DOHH2 (cell line): Measurements from ENCODE around the gene RACGAP1.
A peak's percentile ranks its signal among the peaks of the same experiment; 100 is the strongest.

Experiments used
- H3F3A ChIP-seq: fragments of 200-600 bp; sonication (generic), shearing (Covaris generic); 2 replicates; pipeline ENCODE4 v1.6.0; 2016; ENCODE audit warnings: antibody characterized with exemption, mild to moderate bottlenecking; ENCODE audit not compliant: control insufficient read depth, insufficient read depth
- H3K27ac ChIP-seq: fragments of 200-600 bp; sonication (generic); 2 replicates; pipeline ENCODE4 v1.5.1; 2014; ENCODE audit warnings: low read depth, mild to moderate bottlenecking, low read length, moderate library complexity
- H3K27me3 ChIP-seq: fragments of 200-600 bp; sonication (generic); 2 replicates; pipeline ENCODE4 v1.6.1; 2014; ENCODE audit warnings: mild to moderate bottlenecking, low read length, mixed read lengths; ENCODE audit not compliant: control insufficient read depth
- H3K36me3 ChIP-seq: fragments of 200-600 bp; sonication (generic); 2 replicates; pipeline ENCODE4 v1.6.1; 2014; ENCODE audit warnings: mild to moderate bottlenecking, low read length, moderate library complexity, mixed read lengths; ENCODE audit not compliant: control insufficient read depth
- H3K4me1 ChIP-seq: fragments of 200-600 bp; sonication (generic); 2 replicates; pipeline ENCODE4 v1.6.1; 2014; ENCODE audit warnings: mild to moderate bottlenecking, low read length, mixed read lengths; ENCODE audit not compliant: control insufficient read depth
- H3K4me2 ChIP-seq: fragments of 200-600 bp; sonication (generic); 2 replicates; pipeline ENCODE4 v1.6.0; 2014; ENCODE audit warnings: mild to moderate bottlenecking, low read length, moderate library complexity
- H3K4me3 ChIP-seq: fragments of 200-600 bp; sonication (generic); 2 replicates; pipeline ENCODE4 v1.5.1; 2014; ENCODE audit warnings: mild to moderate bottlenecking, low read length, mixed read lengths
- H3K79me2 ChIP-seq: fragments of 200-600 bp; sonication (generic); 2 replicates; pipeline ENCODE4 v1.6.1; 2014; ENCODE audit warnings: mild to moderate bottlenecking, low read length, mixed read lengths; ENCODE audit not compliant: control insufficient read depth
- H3K9me2 ChIP-seq: fragments of 200-600 bp; sonication (generic); replicated peaks from 2 replicates; pipeline ENCODE4 v1.6.1; 2014; ENCODE audit warnings: mild to moderate bottlenecking, low read length, mixed read lengths; ENCODE audit not compliant: control insufficient read depth
- H3K9me3 ChIP-seq: fragments of 200-600 bp; sonication (generic); 2 replicates; pipeline ENCODE4 v1.6.1; 2014; ENCODE audit warnings: antibody characterized with exemption, low read length, mixed read lengths; ENCODE audit not compliant: control insufficient read depth, insufficient read depth
- H4K20me1 ChIP-seq: fragments of 200-600 bp; sonication (generic); 2 replicates; pipeline ENCODE4 v1.6.0; 2014; ENCODE audit warnings: low read depth, mild to moderate bottlenecking, antibody characterized with exemption, low read length, moderate library complexity; ENCODE audit not compliant: control insufficient read depth, insufficient read depth
- EZH2phosphoT487 ChIP-seq: fragments of 200-600 bp; sonication (generic); IDR thresholded peaks from 2 replicates; pipeline ENCODE4 v1.6.1; 2017; ENCODE audit warnings: borderline replicate concordance, mild to moderate bottlenecking, antibody characterized with exemption, low read length, moderate library complexity, mixed read lengths
- TF ChIP-seq, protein P1 (sequence below): fragments of 200-600 bp; sonication (generic); IDR thresholded peaks from one replicate; pipeline ENCODE4 v1.5.1; 2014; ENCODE audit warnings: antibody characterized with exemption, mild to moderate bottlenecking, low read depth, low read length; ENCODE audit not compliant: poor library complexity, severe bottlenecking

RACGAP1 gene

DNA sequence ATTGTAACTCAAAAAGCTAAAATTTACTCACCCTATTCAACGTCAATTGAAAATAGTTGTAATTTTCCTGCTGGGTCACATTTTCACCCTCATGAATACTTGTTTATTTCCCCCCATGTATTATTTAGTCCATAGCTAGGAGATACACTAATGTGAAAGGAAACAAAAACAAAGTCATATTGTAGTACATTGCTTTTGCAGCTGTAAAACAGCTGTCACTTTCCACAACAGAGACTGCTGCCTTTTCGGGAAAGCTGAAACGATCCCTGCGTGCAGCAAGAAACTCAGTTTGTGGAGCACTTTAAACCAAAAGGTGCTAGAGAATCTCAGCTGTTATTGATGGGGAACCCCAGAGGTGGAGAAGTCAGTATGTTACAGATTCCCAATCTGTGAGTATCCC is 4.3 kb downstream of the RACGAP1 start:
- no peak overlapping the region for H3K27ac ChIP-seq
- TF ChIP-seq, protein P1, sequence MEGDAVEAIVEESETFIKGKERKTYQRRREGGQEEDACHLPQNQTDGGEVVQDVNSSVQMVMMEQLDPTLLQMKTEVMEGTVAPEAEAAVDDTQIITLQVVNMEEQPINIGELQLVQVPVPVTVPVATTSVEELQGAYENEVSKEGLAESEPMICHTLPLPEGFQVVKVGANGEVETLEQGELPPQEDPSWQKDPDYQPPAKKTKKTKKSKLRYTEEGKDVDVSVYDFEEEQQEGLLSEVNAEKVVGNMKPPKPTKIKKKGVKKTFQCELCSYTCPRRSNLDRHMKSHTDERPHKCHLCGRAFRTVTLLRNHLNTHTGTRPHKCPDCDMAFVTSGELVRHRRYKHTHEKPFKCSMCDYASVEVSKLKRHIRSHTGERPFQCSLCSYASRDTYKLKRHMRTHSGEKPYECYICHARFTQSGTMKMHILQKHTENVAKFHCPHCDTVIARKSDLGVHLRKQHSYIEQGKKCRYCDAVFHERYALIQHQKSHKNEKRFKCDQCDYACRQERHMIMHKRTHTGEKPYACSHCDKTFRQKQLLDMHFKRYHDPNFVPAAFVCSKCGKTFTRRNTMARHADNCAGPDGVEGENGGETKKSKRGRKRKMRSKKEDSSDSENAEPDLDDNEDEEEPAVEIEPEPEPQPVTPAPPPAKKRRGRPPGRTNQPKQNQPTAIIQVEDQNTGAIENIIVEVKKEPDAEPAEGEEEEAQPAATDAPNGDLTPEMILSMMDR, result no peak
- TF ChIP-seq EZH2phosphoT487, result no peak
- peaks cover 16% of the 10 kb centered on the region; the same call in 1 of the 2 replicates for H4K20me1 ChIP-seq
- peaks cover 67% of the 10 kb centered on the region for H3K36me3 ChIP-seq
- peaks cover 39% of the 10 kb centered on the region for H3K4me1 ChIP-seq
- 0 out of 2 replicates have a peak overlapping the region, but pooled peaks have one; percentile 0 for H3K4me2 ChIP-seq
- H3K4me3 ChIP-seq, result no peak overlapping the region
- H3K79me2 ChIP-seq, result peaks cover 92% of the 10 kb centered on the region
- H3K9me2 ChIP-seq, result no peaks in the 10 kb centered on the region
- H3K27me3 ChIP-seq, result no peaks in the 10 kb centered on the region
- no peaks in the 10 kb centered on the region; the same call in 1 of the 2 replicates for H3F3A ChIP-seq
- H3K9me3 ChIP-seq, result no peaks in the 10 kb centered on the region

DNA sequence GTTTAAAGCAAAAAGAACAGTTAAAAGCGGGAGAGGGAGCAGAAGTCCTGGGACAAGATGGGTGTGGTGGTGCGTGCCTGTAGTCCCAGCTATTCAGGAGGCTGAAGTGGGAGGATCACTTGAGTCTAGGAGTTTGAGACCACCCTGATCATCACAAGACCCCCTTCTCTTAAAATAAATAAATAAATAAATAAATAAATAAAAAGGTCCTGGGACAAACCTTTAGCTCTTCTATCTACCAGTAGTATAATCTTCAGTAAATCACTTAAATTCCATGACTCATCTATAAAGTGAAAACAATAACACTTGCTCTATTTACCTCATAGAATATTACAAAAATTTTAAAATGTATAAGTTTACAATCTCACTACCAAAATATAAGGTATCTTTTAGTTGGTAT is 5.8 kb downstream of the RACGAP1 start:
- H3K4me3 ChIP-seq, result no peak overlapping the region
- peaks cover 95% of the 10 kb centered on the region for H3K79me2 ChIP-seq
- H3K27me3 ChIP-seq, result no peaks in the 10 kb centered on the region
- TF ChIP-seq, protein P1, result no peak
- TF ChIP-seq EZH2phosphoT487, result no peak
- peaks cover 67% of the 10 kb centered on the region for H3K36me3 ChIP-seq
- no peaks in the 10 kb centered on the region; the same call in 1 of the 2 replicates for H3F3A ChIP-seq
- H3K9me3 ChIP-seq, result no peaks in the 10 kb centered on the region
- no peak overlapping the region for H3K27ac ChIP-seq
- H3K9me2 ChIP-seq, result no peaks in the 10 kb centered on the region
- H3K4me1 ChIP-seq, result peaks cover 34% of the 10 kb centered on the region
- H3K4me2 ChIP-seq, result no peak overlapping the region
- peaks cover 16% of the 10 kb centered on the region; the same call in 1 of the 2 replicates for H4K20me1 ChIP-seq

DNA sequence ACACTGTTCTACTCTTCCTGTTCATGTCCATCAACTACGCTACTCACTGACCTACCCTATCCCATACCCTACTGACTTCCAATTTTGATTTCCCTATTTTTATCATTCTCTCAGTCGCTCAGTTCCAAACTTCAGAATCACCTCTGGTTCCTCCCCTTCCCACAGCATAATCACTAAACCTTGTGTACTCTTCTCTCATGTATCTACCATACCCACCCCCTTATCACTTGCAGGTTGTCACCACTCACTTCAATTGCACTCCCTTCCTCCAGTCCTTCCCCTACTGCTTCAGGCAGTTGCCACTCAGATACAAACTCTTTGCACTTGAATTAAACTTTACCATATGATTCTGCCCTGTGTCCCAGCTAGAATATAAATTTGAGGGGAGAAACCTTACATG is 6.3 kb downstream of the RACGAP1 start:
- Histone ChIP-seq H3K36me3 (peaks cover 68% of the 10 kb centered on the region), H3K27me3 (no peaks in the 10 kb centered on the region), H4K20me1 (peaks cover 16% of the 10 kb centered on the region; the same call in 1 of the 2 replicates), H3K9me3 (no peaks in the 10 kb centered on the region), H3K4me1 (peaks cover 30% of the 10 kb centered on the region), H3K9me2 (no peaks in the 10 kb centered on the region), H3F3A (no peaks in the 10 kb centered on the region; the same call in 1 of the 2 replicates), H3K4me2 (no peak overlapping the region), H3K79me2 (peaks cover 95% of the 10 kb centered on the region), H3K27ac (no peak overlapping the region), H3K4me3 (no peak overlapping the region)
- no peak for TF ChIP-seq EZH2phosphoT487
- TF ChIP-seq, protein P1, result no peak
